AG10803 (cell line): ENCODE data around the gene DMAC2L.

Experiments used
- DNase-seq: peaks from one replicate; pipeline ENCODE4 v3.0.0; 2010; ENCODE audit warnings: low read depth
- H3K4me3 ChIP-seq: 2 replicates; pipeline ENCODE4 v1.5.1; 2011; ENCODE audit warnings: mild to moderate bottlenecking, low read length, control low read depth
- CTCF ChIP-seq: conservative IDR thresholded peaks from 2 replicates; pipeline ENCODE4 v1.5.1; 2011; ENCODE audit warnings: mild to moderate bottlenecking, low read length, control low read depth, inconsistent platforms

Gene DMAC2L

GRCh38 chr14:50344116-50344775 is 32.1 kb downstream of the DMAC2L start:
- no peak for DNase-seq
- no peak overlapping the region for H3K4me3 ChIP-seq
- no peak for TF ChIP-seq CTCF

DNA sequence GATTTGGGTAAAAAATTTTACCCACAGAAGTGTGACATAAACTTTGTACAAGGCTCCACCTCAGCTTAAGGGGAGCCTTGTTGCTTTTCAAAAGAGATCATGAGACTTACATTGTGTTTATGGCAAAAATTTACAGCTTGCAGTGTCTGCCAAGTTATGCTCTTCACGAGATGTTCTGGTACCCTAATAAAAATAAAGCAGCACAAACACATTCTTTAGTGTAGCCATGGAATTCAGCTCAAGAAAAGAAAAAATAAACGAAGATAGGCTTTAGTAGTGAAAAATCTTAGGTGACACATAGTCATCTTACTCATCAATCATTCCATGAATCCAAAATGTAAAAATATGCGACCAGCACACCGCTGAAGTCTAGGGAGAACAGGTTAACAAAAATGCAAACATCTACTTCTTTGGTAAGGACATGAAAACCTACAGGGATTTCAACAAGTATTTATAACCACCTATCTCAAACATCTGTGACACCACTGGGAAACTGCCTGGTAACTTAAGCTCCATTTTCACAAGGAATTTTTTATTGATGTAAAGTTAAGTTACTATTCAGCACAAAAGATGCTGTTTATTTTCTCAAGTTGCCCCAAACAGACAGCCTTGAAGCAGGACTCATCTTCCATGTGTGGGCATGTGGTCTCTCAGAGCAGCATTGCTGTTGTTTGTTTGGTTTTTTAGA is 32.9 kb downstream of the DMAC2L start:
- DNase-seq, result peak; percentile 73
- no peak for TF ChIP-seq CTCF
- no peak overlapping the region for H3K4me3 ChIP-seq

DNA sequence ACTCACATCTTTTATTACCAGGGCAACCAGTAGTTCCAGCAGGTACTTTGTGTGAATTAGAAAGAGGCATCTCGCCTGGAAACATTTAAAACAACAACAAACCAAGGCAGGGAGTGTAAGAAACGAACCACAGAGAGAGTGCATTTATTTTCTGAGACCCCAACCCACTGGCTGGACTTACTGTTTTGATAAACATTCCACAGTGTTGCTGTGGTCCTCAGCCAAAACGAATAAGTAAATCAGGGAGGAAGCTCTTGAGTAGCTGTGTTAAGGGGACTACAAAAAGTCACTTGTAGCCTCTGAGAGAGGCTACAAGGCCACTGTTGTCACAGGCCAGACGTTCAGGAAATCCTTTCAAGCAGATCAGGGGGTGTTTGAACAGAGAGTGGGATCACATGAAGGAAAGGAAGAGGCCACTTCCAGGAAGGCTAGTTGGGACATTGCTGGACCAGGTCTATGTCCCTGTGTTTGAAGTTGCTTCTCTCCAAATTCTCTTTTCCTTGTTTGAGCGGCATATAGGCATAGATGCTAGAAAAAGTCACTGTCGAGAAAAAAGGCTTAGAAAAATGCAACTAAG is 33.8 kb downstream of the DMAC2L start:
- no peak overlapping the region for H3K4me3 ChIP-seq
- no peak for DNase-seq
- TF ChIP-seq CTCF, result no peak

GRCh38 chr14:50347521-50347920 is 35.4 kb downstream of the DMAC2L start:
- peak; percentile 69 for DNase-seq
- TF ChIP-seq CTCF, result no peak
- H3K4me3 ChIP-seq, result no peak overlapping the region

DNA sequence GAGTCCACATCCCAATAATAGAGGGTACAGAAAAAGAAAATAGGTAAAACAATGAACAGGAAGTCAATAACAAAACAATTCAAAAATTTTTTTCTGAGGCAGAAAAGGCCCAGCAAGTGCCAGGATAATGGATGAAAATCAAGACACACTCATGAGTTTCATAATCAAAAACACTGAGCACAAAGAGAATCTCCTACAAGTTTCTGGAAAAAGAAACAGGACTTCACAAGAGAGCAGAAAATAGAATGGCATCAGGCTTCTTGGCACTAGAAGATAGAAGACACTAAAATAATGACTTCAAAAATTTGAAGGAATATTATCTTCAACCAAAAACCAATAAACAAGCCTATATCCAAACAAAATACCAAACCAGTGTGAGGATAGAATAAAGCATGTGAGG is 36.8 kb downstream of the DMAC2L start:
- no peak for DNase-seq
- no peak overlapping the region for H3K4me3 ChIP-seq
- no peak for TF ChIP-seq CTCF

GRCh38 chr14:50350975-50351374 is 38.9 kb downstream of the DMAC2L start:
- no peak overlapping the region for H3K4me3 ChIP-seq
- TF ChIP-seq CTCF, result no peak
- peak; percentile 89 for DNase-seq

- no peak for DNase-seq
- no peak for TF ChIP-seq CTCF
- peak overlapping the region; percentile 29 for H3K4me3 ChIP-seq
Measured at GRCh38 chr14:50352584-50352983, 40.5 kb downstream of the DMAC2L start.
